ENCODE data around the gene RBP5.

The RBP5 gene

DNA sequence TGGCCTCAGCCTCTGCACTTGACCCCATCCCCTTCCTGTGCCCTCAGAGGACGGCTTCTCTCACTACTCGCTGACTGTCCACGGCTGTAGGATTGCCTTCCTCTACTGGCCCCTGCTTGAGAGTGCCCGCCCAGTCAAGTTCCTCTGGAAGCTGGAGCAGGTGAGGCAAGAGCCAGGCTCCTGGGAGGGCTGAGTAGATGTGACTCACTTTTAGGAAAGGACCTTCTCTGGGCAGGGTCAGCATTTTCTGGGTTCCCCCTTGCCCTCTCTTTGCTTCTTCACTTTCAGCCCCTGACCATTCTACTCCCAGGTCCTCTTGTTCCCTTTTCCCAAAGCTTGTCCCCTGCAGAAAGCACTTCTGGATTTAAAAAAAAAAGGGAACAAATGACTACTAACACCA is 9.2 kb upstream of the RBP5 start (continued):
- TF ChIP-seq, protein P1, sequence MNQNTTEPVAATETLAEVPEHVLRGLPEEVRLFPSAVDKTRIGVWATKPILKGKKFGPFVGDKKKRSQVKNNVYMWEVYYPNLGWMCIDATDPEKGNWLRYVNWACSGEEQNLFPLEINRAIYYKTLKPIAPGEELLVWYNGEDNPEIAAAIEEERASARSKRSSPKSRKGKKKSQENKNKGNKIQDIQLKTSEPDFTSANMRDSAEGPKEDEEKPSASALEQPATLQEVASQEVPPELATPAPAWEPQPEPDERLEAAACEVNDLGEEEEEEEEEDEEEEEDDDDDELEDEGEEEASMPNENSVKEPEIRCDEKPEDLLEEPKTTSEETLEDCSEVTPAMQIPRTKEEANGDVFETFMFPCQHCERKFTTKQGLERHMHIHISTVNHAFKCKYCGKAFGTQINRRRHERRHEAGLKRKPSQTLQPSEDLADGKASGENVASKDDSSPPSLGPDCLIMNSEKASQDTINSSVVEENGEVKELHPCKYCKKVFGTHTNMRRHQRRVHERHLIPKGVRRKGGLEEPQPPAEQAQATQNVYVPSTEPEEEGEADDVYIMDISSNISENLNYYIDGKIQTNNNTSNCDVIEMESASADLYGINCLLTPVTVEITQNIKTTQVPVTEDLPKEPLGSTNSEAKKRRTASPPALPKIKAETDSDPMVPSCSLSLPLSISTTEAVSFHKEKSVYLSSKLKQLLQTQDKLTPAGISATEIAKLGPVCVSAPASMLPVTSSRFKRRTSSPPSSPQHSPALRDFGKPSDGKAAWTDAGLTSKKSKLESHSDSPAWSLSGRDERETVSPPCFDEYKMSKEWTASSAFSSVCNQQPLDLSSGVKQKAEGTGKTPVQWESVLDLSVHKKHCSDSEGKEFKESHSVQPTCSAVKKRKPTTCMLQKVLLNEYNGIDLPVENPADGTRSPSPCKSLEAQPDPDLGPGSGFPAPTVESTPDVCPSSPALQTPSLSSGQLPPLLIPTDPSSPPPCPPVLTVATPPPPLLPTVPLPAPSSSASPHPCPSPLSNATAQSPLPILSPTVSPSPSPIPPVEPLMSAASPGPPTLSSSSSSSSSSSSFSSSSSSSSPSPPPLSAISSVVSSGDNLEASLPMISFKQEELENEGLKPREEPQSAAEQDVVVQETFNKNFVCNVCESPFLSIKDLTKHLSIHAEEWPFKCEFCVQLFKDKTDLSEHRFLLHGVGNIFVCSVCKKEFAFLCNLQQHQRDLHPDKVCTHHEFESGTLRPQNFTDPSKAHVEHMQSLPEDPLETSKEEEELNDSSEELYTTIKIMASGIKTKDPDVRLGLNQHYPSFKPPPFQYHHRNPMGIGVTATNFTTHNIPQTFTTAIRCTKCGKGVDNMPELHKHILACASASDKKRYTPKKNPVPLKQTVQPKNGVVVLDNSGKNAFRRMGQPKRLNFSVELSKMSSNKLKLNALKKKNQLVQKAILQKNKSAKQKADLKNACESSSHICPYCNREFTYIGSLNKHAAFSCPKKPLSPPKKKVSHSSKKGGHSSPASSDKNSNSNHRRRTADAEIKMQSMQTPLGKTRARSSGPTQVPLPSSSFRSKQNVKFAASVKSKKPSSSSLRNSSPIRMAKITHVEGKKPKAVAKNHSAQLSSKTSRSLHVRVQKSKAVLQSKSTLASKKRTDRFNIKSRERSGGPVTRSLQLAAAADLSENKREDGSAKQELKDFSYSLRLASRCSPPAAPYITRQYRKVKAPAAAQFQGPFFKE (tag by site-specific recombination; IDR thresholded peaks at IDR 0.05; ENCODE audit: borderline replicate concordance) = no peak
- TF ChIP-seq ZNF23 (tag by site-specific recombination; IDR thresholded peaks at IDR 0.05; ENCODE audit: borderline replicate concordance) = no peak
- TF ChIP-seq ZNF624 (tag by site-specific recombination; IDR thresholded peaks at IDR 0.05) = no peak
- TF ChIP-seq ZNF121 (tag by site-specific recombination; IDR thresholded peaks at IDR 0.05) = no peak
- no peak for TF ChIP-seq RBAK (tag by site-specific recombination; IDR thresholded peaks at IDR 0.05)
- no peak for TF ChIP-seq ZNF16 (tag by site-specific recombination; IDR thresholded peaks at IDR 0.05; ENCODE audit: low read depth)
- TF ChIP-seq HOXA7 (CRISPR knock-in tag; IDR thresholded peaks at IDR 0.05; ENCODE audit: borderline replicate concordance) = no peak

DNA sequence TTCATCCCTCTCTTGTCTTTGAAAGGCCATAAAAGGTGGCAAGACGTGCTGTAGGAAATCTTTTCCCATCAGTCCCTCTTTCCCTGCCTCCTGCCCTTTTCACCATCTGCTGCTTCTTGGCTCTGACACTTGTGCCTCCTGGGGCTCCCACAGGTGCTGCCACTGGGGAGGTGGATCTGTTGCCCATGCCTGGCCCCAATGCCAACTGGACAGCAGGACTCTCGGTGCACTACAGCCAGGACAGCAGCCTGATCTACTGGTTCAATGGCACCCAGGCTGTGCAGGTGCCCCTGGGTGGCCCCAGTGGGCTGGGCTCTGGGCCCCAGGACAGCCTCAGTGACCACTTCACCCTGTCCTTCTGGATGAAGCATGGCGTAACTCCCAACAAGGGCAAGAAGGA is 8.0 kb upstream of the RBP5 start:
- Histone ChIP-seq H3K27ac (ENCODE audit: extremely low read depth, low read depth, low read length) (no peak overlapping the region), H3K9me3 (ENCODE audit: control insufficient read depth, insufficient read depth, low read depth, low read length) (no peaks in the 10 kb centered on the region), H3K4me1 (ENCODE audit: control insufficient read depth, insufficient read depth, low read length) (no peaks in the 10 kb centered on the region), H3K4me3 (ENCODE audit: low read depth, low read length) (no peak overlapping the region), H3K36me3 (ENCODE audit: control insufficient read depth in 2 of 2, insufficient read depth in 1 of 2, low read length in 2 of 2) (peaks cover 3 to 77% of the 10 kb centered on the region in 2 experiments; a peak in 2 of 3 replicates)
- CTCF ChIA-PET = no interaction called here
- POLR2A ChIA-PET = no interaction called here
- TF ChIP-seq, protein P2, sequence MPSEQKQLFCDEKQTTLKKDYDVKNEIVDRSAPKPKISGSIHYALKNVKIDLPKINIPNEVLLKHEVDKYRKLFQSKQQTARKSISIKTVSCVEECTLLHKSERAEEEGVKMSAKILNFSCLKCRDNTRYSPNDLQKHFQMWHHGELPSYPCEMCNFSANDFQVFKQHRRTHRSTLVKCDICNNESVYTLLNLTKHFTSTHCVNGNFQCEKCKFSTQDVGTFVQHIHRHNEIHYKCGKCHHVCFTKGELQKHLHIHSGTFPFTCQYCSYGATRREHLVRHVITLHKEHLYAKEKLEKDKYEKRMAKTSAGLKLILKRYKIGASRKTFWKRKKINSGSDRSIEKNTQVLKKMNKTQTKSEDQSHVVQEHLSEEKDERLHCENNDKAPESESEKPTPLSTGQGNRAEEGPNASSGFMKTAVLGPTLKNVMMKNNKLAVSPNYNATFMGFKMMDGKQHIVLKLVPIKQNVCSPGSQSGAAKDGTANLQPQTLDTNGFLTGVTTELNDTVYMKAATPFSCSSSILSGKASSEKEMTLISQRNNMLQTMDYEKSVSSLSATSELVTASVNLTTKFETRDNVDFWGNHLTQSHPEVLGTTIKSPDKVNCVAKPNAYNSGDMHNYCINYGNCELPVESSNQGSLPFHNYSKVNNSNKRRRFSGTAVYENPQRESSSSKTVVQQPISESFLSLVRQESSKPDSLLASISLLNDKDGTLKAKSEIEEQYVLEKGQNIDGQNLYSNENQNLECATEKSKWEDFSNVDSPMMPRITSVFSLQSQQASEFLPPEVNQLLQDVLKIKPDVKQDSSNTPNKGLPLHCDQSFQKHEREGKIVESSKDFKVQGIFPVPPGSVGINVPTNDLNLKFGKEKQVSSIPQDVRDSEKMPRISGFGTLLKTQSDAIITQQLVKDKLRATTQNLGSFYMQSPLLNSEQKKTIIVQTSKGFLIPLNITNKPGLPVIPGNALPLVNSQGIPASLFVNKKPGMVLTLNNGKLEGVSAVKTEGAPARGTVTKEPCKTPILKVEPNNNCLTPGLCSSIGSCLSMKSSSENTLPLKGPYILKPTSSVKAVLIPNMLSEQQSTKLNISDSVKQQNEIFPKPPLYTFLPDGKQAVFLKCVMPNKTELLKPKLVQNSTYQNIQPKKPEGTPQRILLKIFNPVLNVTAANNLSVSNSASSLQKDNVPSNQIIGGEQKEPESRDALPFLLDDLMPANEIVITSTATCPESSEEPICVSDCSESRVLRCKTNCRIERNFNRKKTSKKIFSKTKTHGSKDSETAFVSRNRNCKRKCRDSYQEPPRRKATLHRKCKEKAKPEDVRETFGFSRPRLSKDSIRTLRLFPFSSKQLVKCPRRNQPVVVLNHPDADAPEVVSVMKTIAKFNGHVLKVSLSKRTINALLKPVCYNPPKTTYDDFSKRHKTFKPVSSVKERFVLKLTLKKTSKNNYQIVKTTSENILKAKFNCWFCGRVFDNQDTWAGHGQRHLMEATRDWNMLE (tag by site-specific recombination; conservative IDR thresholded peaks at IDR 0.05; ENCODE audit: low read depth) = no peak
- TF ChIP-seq ZNF223 (tag by site-specific recombination; IDR thresholded peaks at IDR 0.05) = no peak
- TF ChIP-seq, protein P3, sequence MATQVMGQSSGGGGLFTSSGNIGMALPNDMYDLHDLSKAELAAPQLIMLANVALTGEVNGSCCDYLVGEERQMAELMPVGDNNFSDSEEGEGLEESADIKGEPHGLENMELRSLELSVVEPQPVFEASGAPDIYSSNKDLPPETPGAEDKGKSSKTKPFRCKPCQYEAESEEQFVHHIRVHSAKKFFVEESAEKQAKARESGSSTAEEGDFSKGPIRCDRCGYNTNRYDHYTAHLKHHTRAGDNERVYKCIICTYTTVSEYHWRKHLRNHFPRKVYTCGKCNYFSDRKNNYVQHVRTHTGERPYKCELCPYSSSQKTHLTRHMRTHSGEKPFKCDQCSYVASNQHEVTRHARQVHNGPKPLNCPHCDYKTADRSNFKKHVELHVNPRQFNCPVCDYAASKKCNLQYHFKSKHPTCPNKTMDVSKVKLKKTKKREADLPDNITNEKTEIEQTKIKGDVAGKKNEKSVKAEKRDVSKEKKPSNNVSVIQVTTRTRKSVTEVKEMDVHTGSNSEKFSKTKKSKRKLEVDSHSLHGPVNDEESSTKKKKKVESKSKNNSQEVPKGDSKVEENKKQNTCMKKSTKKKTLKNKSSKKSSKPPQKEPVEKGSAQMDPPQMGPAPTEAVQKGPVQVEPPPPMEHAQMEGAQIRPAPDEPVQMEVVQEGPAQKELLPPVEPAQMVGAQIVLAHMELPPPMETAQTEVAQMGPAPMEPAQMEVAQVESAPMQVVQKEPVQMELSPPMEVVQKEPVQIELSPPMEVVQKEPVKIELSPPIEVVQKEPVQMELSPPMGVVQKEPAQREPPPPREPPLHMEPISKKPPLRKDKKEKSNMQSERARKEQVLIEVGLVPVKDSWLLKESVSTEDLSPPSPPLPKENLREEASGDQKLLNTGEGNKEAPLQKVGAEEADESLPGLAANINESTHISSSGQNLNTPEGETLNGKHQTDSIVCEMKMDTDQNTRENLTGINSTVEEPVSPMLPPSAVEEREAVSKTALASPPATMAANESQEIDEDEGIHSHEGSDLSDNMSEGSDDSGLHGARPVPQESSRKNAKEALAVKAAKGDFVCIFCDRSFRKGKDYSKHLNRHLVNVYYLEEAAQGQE (tag by site-specific recombination; IDR thresholded peaks at IDR 0.05) = no peak
- TF ChIP-seq, protein P4, sequence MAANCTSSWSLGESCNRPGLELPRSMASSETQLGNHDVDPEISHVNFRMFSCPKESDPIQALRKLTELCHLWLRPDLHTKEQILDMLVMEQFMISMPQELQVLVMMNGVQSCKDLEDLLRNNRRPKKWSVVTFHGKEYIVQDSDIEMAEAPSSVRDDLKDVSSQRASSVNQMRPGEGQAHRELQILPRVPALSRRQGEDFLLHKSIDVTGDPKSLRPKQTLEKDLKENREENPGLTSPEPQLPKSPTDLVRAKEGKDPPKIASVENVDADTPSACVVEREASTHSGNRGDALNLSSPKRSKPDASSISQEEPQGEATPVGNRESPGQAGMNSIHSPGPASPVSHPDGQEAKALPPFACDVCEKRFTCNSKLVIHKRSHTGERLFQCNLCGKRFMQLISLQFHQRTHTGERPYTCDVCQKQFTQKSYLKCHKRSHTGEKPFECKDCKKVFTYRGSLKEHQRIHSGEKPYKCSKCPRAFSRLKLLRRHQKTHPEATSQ (tag by site-specific recombination; IDR thresholded peaks at IDR 0.05) = no peak
- TF ChIP-seq YY1 (tag by site-specific recombination; IDR thresholded peaks at IDR 0.05) = no peak
- no peak for TF ChIP-seq ZNF248 (tag by site-specific recombination; IDR thresholded peaks at IDR 0.05)
- no peak for TF ChIP-seq HOXA7 (CRISPR knock-in tag; IDR thresholded peaks at IDR 0.05; ENCODE audit: borderline replicate concordance)
- no peak for TF ChIP-seq ZNF23 (tag by site-specific recombination; IDR thresholded peaks at IDR 0.05; ENCODE audit: borderline replicate concordance)
- TF ChIP-seq, protein P5, sequence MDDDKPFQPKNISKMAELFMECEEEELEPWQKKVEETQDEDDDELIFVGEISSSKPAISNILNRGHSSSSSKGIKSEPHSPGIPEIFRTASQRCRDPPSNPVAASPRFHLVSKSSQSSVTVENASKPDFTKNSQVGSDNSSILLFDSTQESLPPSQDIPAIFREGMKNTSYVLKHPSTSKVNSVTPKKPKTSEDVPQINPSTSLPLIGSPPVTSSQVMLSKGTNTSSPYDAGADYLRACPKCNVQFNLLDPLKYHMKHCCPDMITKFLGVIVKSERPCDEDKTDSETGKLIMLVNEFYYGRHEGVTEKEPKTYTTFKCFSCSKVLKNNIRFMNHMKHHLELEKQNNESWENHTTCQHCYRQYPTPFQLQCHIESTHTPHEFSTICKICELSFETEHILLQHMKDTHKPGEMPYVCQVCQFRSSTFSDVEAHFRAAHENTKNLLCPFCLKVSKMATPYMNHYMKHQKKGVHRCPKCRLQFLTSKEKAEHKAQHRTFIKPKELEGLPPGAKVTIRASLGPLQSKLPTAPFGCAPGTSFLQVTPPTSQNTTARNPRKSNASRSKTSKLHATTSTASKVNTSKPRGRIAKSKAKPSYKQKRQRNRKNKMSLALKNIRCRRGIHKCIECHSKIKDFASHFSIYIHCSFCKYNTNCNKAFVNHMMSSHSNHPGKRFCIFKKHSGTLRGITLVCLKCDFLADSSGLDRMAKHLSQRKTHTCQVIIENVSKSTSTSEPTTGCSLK (tag by site-specific recombination; IDR thresholded peaks at IDR 0.05) = no peak
- TF ChIP-seq KLF10 (tag by site-specific recombination; IDR thresholded peaks at IDR 0.05) = no peak
- no peak for TF ChIP-seq ZNF302 (tag by site-specific recombination; IDR thresholded peaks at IDR 0.05; ENCODE audit: low read depth)
- no peak for TF ChIP-seq ZNF423 (tag by site-specific recombination; IDR thresholded peaks at IDR 0.05)
- TF ChIP-seq ZNF133 (tag by site-specific recombination; IDR thresholded peaks at IDR 0.05) = no peak
- no peak for TF ChIP-seq ZNF416 (tag by site-specific recombination; IDR thresholded peaks at IDR 0.05)
